Heart right ventricle (tissue), 16 donors: ENCODE measurements around the gene RBBP6. TPM values are rescaled to one million over a fixed set of nuclear protein-coding genes. Genes with fewer than 3 reads are reported as not detected.

Source experiments
- ATAC-seq, 8 donors: fragments of 200-7000 bp; cut with Tn5 transposase; one replicate each; pipeline ENCODE4 v1.9.1; 2020; ENCODE audit warnings: mild to moderate bottlenecking in 8 of 8, moderate library complexity in 8 of 8, moderate number of reproducible peaks in 1 of 8
- DNase-seq, 2 donors: peaks; one replicate each; pipeline ENCODE4 v3.0.0-alpha.2; 2020
- H3K27ac ChIP-seq, 10 donors: fragments of 200-600 bp; sonication (generic) in 2 of 10; one replicate each; pipeline versions ENCODE4 v1.5.0 to v1.8.0; 2020 to 2022; ENCODE audit warnings: mild to moderate bottlenecking in 3 of 10
- H3K27me3 ChIP-seq, 7 donors: fragments of 200-600 bp; one replicate each; pipeline ENCODE4 v1.8.0; 2021 to 2022; ENCODE audit warnings: mild to moderate bottlenecking in 2 of 7
- H3K36me3 ChIP-seq, 9 donors: fragments of 200-600 bp; sonication (generic) in 1 of 9; one replicate each; pipeline versions ENCODE4 v1.5.0 to v1.8.0; 2020 to 2022; ENCODE audit warnings: mild to moderate bottlenecking in 2 of 9
- H3K4me1 ChIP-seq, 9 donors: fragments of 200-600 bp; sonication (generic) in 1 of 9; one replicate each; pipeline versions ENCODE4 v1.5.0 to v1.8.0; 2020 to 2022; ENCODE audit warnings: mild to moderate bottlenecking in 4 of 9
- H3K4me3 ChIP-seq, 10 donors: fragments of 200-600 bp; sonication (generic) in 2 of 10; one replicate each; pipeline versions ENCODE4 v1.5.0 to v1.8.0; 2020 to 2022; ENCODE audit warnings: mild to moderate bottlenecking in 7 of 10, moderate library complexity in 2 of 10
- H3K9me3 ChIP-seq, 11 donors: fragments of 200-600 bp in 10 of 11; sonication (generic) in 2 of 11; one replicate each; pipeline versions ENCODE4 v1.5.0 to v1.8.0; 2013 to 2022; ENCODE audit warnings: mild to moderate bottlenecking in 2 of 11, control low read depth in 1 of 11, moderate library complexity in 1 of 11
- CTCF ChIP-seq, 9 donors: fragments of 200-600 bp; sonication (generic) in 2 of 9; IDR thresholded peaks; one replicate each; pipeline versions ENCODE4 v1.5.0 to v1.8.0; 2021 to 2022; ENCODE audit warnings: antibody characterized with exemption in 9 of 9, mild to moderate bottlenecking in 5 of 9, moderate library complexity in 1 of 9
- WGBS, 2 donors: extraction: QIAGEN DNeasy Blood & Tissue Kit; methylation state at CpG; one replicate each; pipeline ENCODE4 v1.1.7; 2013; ENCODE audit warnings: inconsistent platforms in 1 of 2; 5-methylcytosine and 5-hydroxymethylcytosine counted together
- intact Hi-C, 10 donors: fragments of 100-400 bp; cut with DNase I; formaldehyde crosslinking; loops; one replicate each; pipeline versions ENCODE4 v1.11.1 to v1.14.2; 2022
- polyA plus RNA-seq, 2 donors: library from polyadenylated mRNA; stranded (reverse); fragments of 200-250 nt; gene quantifications; one replicate each; pipeline ENCODE4 v1.2.3, GENCODE V29; 2013
- total RNA-seq, 10 donors: library from RNA; stranded (reverse); fragmentation: NEBNext Ultra II Directional in 3 of 10; extraction: Animal tissue kit (Norgen Biotek cat#: 25700) in 3 of 10; gene quantifications; one replicate each; pipeline versions ENCODE4 v1.2.1 to v1.2.4, GENCODE V29; 2021 to 2023
- donor health status: Arrhythmogenic right ventricular cardiomyopathy.
- donor health status: ischemic (EF 13 %, LVEDD 7.1; RV severe dilation, severe dysfunction).
- donor health status: healthy with polysubstance abuse.
- donor health status: DM: no; HTN: yes; CAD: no.
- donor health status: DM: no; HTN: no; CAD: no.
- donor health status: ischemic (EF 25% LVEDD 6.9; RV normal size, moderate dysfunction).
- donor health status: ischemic (EF 25% LVEDD 5.7; RV mildly dilated, moderate dysfunction).
- donor health status: healthy.
- donor health status: DM: yes; HTN: yes; CAD: no.
- donor health status: Ischemic cardiomyopathy.
- donor health status: ischemic (EF 35%, LVEDD 5.7; RV mildly dilated, moderate dysfunction).
- donor health status: nonischemic (EF 11% LVEDD 7.7; RV severe dilation, severe dysfunction).
- donor health status: DM: yes; HTN: yes; CAD: no.
- donor health status: PGD.
- donor health status: ischemic (EF 29% LVEDD 5.4; RV normal size, mild dysfunction).
- donor health status: nonischemic (EF 23%, LVEDD 6.1; RV moderate dilation, normal function).

Gene RBBP6
- total and polyA plus RNA-seq, 12 donors: 18.9 to 50.3 (median 33.1) TPM

DNA sequence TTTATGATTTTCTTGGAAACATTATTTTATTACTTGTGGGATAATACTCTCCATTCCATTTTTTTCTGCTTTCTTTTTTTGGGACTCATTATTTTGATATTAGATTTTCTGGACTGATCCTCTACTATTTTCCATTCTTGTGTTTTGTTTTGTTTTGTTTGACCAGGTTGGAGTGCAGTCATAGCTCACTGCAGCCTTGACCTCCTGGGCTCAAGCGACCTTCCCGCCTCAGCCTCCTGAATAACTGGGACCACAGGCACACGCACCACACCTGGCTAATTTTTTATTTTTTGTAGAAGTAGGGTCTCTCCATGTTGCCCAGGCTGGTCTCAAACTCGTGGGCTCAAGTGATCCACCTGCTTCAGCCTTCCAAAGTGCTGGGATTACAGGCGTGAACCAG is 44.1 kb downstream of the RBBP6 start:
- H3K4me3 ChIP-seq: no peak overlapping the region
- H3K36me3 ChIP-seq: no peaks in the 10 kb centered on the region
- DNase-seq (no peak), ATAC-seq (no peak)
- H3K4me1 ChIP-seq: peaks cover 0 to 6% (median 0%) of the 10 kb centered on the region in 9 donors
- intact Hi-C loops: loop anchor here in 4 of 10 donors (5.0 to 10.0 kb wide), 2 partner anchors 101 to 104 kb away; no protein-coding TSS in a partner anchor
- 77 to 79% methylated on average over 5 of the region's 5 CpGs for WGBS, 2 donors
- H3K9me3 ChIP-seq: no peaks in the 10 kb centered on the region
- no peak for TF ChIP-seq CTCF (IDR thresholded peaks at IDR 0.05)
- H3K27ac ChIP-seq: no peak overlapping the region
- H3K27me3 ChIP-seq: no peaks in the 10 kb centered on the region

DNA sequence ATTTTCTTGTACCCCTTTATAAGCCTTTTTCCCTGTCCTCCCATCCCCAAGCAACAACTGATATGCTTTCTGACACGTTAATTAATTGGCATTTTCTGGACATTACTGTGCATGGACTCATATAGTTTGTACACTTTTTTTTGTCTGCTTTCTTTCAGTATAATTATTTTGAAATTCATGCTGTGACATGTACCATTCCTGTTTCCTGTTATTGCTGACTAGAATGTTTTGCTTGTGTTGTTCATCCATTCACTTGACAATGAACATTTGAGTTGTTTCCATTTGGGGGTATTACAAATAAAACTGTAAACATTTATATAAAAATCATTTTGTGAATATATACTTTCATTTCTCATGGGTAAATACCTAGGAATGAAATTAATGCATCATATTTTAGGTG is 50.6 kb downstream of the RBBP6 start:
- no peak for ATAC-seq
- DNase-seq: no peak
- intact Hi-C loops: loop anchor here in 3 of 10 donors (10.0 kb wide), 1 partner anchor 95 kb away; no protein-coding TSS in a partner anchor
- TF ChIP-seq CTCF (IDR thresholded peaks at IDR 0.05): no peak
- Histone ChIP-seq H3K4me3 (no peak overlapping the region), H3K27ac (no peak overlapping the region), H3K4me1 (no peaks in the 10 kb centered on the region), H3K27me3 (no peaks in the 10 kb centered on the region), H3K9me3 (no peaks in the 10 kb centered on the region), H3K36me3 (no peaks in the 10 kb centered on the region)
- 66 to 67% methylated on average over 1 of the region's 1 CpG for WGBS, 2 donors

DNA sequence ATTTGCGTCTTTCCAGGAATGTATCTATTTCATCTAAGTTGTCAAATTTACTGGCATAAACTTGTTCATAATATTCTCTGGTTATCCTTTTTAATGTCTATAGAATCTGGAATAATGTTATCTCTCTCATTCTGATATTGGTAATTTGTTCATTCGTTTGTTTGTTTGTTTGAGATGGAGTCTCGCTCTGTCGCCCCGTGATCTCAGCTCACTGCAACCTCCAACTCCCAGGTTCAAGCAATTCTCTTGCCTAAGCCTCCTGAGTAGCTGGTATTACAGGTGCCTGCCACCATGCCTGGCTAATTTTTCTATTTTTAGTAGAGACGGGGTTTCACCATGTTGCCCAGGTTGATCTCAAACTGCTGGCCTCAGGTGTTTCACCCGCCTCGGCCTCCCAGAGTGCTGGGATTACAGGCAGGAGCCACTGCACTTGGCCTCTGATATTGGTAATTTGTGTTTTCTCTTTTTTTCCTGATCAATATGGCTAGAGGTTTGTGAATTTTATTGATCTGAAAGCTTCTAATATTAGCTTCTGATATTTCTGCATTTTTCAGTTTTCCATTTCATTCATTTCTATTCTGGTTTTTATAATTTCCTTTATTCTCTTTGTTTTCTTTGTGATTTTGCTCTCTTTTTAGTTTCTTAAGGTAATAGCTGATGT is 59.5 kb downstream of the RBBP6 start:
- Histone ChIP-seq H3K4me3 (no peak overlapping the region), H3K27ac (no peak overlapping the region), H3K36me3 (no peaks in the 10 kb centered on the region), H3K4me1 (no peaks in the 10 kb centered on the region), H3K9me3 (peaks cover 0 to 4% (median 0%) of the 10 kb centered on the region in 11 donors), H3K27me3 (peaks cover 0 to 7% (median 0%) of the 10 kb centered on the region in 7 donors)
- TF ChIP-seq CTCF (IDR thresholded peaks at IDR 0.05): no peak
- no peak for ATAC-seq
- intact Hi-C loops: no loop called here
- WGBS, 2 donors: 93 to 95% methylated on average over 8 of the region's 8 CpGs
- DNase-seq: no peak

DNA sequence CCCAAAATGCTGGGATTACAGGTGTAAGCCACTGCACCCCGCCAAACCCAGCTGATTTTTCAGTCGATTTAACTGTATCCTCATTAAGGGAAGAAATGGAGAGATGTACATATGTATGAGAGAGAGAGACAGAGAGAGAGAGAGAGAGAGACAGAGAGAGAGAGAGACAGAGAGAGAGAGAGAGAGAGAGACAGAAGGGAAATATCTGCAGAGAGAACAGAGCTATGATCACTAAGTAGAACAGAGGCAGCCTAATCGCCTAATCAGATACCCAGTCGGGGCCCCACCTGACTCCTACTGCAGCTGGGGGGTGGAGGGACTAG is 70.0 kb downstream of the RBBP6 start:
- peak in 1 of 8 donors; percentile 19 for ATAC-seq
- no peak for TF ChIP-seq CTCF (IDR thresholded peaks at IDR 0.05)

More for the DNA sequence above, 70.0 kb downstream of the RBBP6 start:
- no peak for DNase-seq
- Histone ChIP-seq H3K4me3 (peak overlapping the region in 4 of 10 donors; percentile 40 to 47 (median 42)), H3K4me1 (peaks cover 0 to 14% (median 9%) of the 10 kb centered on the region in 9 donors), H3K27ac (no peak overlapping the region), H3K9me3 (peaks cover 0 to 3% (median 0%) of the 10 kb centered on the region in 11 donors), H3K27me3 (peaks cover 0 to 43% (median 23%) of the 10 kb centered on the region in 7 donors), H3K36me3 (no peaks in the 10 kb centered on the region)
- intact Hi-C loops: no loop called here
- 32 to 35% methylated on average over 4 of the region's 4 CpGs for WGBS, 2 donors
